Esophagus squamous epithelium (tissue), 5 donors: ENCODE data around the gene VSIG4. TPM values are rescaled to one million over a fixed set of nuclear protein-coding genes. Genes with fewer than 3 reads are reported as not detected.

Experiments
- DNase-seq: peaks from one replicate; lab custom pipeline; 2025; lab: John Stamatoyannopoulos, UW
- H3K27ac ChIP-seq, 4 donors: fragments of 200-600 bp; sonication (generic); one replicate each; pipeline ENCODE4 v1.5.1; 2016 to 2019; ENCODE audit warnings: mild to moderate bottlenecking in 1 of 4
- H3K27me3 ChIP-seq, 4 donors: fragments of 200-600 bp; sonication (generic); 1 replicate in 3 of 4; 2 replicates in 1 of 4; pipeline versions ENCODE4 v1.5.1 to v1.6.0; 2017 to 2021; ENCODE audit warnings: antibody characterized with exemption in 1 of 4
- H3K36me3 ChIP-seq, 3 donors: fragments of 200-600 bp; sonication (generic); one replicate each; pipeline ENCODE4 v1.5.1; 2016 to 2019
- H3K4me1 ChIP-seq, 3 donors: fragments of 200-600 bp; sonication (generic); one replicate each; pipeline ENCODE4 v1.5.1; 2017 to 2019
- H3K4me3 ChIP-seq, 4 donors: fragments of 200-600 bp; sonication (generic); 1 replicate in 3 of 4; 2 replicates in 1 of 4; pipeline ENCODE4 v1.5.1; 2016 to 2019; ENCODE audit warnings: mild to moderate bottlenecking in 2 of 4, moderate library complexity in 1 of 4
- H3K9me3 ChIP-seq, 3 donors: fragments of 200-600 bp; sonication (generic); one replicate each; pipeline ENCODE4 v1.5.1; 2016 to 2019
- POLR2A ChIP-seq, 4 donors: fragments of 450-650 bp; IDR thresholded peaks; one replicate each; pipeline ENCODE4 v1.6.1; 2017; ENCODE audit warnings: antibody characterized with exemption in 4 of 4, mild to moderate bottlenecking in 4 of 4, moderate library complexity in 3 of 4
- WGBS, 2 donors: methylation state at CpG; one replicate each; pipeline ENCODE4 v1.1.5; 2018; 5-methylcytosine and 5-hydroxymethylcytosine counted together
- intact Hi-C: fragments of 100-400 bp; cut with DNase I; formaldehyde crosslinking; loops from one replicate; pipeline ENCODE4 v1.15.0; 2022
- total RNA-seq, 4 donors: library from RNA; depleted of rRNA; stranded (reverse); fragments of >200 nt; gene quantifications; one replicate each; pipeline ENCODE4 v1.1.0, GENCODE V29; 2016
- TF ChIP-seq, protein P1 (sequence below), 6 experiments: fragments of 450-650 bp in 4 of 6; fragments of 200-600 bp in 2 of 6; sonication (generic) in 2 of 6; IDR thresholded peaks; one replicate each; pipeline ENCODE4 v1.5.1; 2016 to 2019; ENCODE audit warnings: antibody characterized with exemption in 6 of 6, mild to moderate bottlenecking in 4 of 6, moderate library complexity in 4 of 6
- donor health status: DM: yes; HTN: yes; CAD: no.

The VSIG4 gene
- total RNA-seq, 4 donors from 2014 or later: 1.7 to 84.3 (median 45.4) TPM

DNA sequence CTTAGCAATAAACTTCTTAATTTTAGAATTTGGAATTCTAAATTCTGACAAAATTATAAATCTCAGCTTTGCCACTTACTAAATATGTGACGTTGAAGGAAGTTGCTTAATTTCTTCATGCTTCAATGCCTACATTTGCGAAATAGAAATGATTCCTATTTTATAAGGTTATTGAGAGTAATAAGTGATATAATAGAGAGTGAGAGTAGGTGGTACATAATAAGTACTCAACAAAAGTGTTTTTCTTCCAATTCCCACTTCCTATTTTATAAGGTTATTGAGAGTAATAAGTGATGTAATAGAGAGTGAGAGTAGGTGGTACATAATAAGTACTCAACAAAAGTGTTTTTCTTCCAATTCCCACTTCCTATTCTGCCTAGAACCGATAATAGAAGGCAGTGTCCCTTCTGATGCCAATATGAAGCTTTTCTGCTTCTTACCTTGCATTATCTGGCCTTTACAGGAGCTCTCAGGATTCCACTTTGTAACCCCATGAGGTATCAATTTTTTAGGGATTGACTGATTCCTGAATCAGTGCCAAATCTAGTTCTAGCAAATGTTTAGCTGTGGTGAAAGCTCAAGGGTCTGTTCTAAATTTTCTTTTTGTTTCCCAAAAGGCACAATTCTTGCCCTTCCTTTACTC, 31.4 kb downstream of the VSIG4 start:
- H3K4me1 ChIP-seq: no peaks in the 10 kb centered on the region
- DNase-seq: no peak
- H3K27ac ChIP-seq: no peak overlapping the region
- H3K27me3 ChIP-seq: no peaks in the 10 kb centered on the region
- no peaks in the 10 kb centered on the region for H3K36me3 ChIP-seq
- TF ChIP-seq, protein P1, sequence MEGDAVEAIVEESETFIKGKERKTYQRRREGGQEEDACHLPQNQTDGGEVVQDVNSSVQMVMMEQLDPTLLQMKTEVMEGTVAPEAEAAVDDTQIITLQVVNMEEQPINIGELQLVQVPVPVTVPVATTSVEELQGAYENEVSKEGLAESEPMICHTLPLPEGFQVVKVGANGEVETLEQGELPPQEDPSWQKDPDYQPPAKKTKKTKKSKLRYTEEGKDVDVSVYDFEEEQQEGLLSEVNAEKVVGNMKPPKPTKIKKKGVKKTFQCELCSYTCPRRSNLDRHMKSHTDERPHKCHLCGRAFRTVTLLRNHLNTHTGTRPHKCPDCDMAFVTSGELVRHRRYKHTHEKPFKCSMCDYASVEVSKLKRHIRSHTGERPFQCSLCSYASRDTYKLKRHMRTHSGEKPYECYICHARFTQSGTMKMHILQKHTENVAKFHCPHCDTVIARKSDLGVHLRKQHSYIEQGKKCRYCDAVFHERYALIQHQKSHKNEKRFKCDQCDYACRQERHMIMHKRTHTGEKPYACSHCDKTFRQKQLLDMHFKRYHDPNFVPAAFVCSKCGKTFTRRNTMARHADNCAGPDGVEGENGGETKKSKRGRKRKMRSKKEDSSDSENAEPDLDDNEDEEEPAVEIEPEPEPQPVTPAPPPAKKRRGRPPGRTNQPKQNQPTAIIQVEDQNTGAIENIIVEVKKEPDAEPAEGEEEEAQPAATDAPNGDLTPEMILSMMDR (IDR thresholded peaks at IDR 0.05): no peak
- no peak for TF ChIP-seq POLR2A (IDR thresholded peaks at IDR 0.05)
- 24 to 60% methylated on average over 3 of the region's 3 CpGs for WGBS, 2 donors
- no peaks in the 10 kb centered on the region for H3K9me3 ChIP-seq
- intact Hi-C loops: no loop called here
- no peak overlapping the region for H3K4me3 ChIP-seq

DNA sequence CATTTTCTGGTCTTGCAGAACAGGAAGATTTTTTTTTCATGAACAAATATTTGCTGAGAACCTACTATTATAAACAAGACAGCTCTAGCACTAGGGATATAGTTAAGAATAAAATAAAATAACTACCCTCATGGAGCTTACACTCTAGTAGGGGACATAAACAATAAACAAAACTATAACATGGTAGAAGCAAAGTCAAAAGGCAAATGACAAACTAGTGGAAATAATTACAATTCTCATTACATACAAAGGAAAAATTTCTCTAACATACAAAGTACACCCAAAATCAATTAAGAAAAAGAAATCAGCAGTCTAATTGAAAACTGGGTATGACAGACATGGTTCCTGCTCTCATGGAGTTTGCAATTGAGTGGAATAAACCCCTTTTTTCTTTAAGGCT, 32.0 kb downstream of the VSIG4 start:
- Histone ChIP-seq H3K27ac (no peak overlapping the region), H3K9me3 (no peaks in the 10 kb centered on the region), H3K4me1 (no peaks in the 10 kb centered on the region), H3K4me3 (no peak overlapping the region), H3K36me3 (no peaks in the 10 kb centered on the region), H3K27me3 (no peaks in the 10 kb centered on the region)
- DNase-seq: no peak
- intact Hi-C loops: no loop called here
- TF ChIP-seq, protein P1 (IDR thresholded peaks at IDR 0.05): no peak
- TF ChIP-seq POLR2A (IDR thresholded peaks at IDR 0.05): no peak

GRCh38 chrX:66005830-66006449, 33.9 kb downstream of the VSIG4 start:
- no peak for DNase-seq
- intact Hi-C loops: no loop called here
- 73 to 75% methylated on average over 4 of the region's 4 CpGs for WGBS, 2 donors
- no peak for TF ChIP-seq POLR2A (IDR thresholded peaks at IDR 0.05)
- TF ChIP-seq, protein P1 (IDR thresholded peaks at IDR 0.05): no peak
- H3K4me3 ChIP-seq: no peak overlapping the region
- H3K27ac ChIP-seq: no peak overlapping the region
- no peaks in the 10 kb centered on the region for H3K36me3 ChIP-seq
- H3K4me1 ChIP-seq: no peaks in the 10 kb centered on the region
- no peaks in the 10 kb centered on the region for H3K9me3 ChIP-seq
- no peaks in the 10 kb centered on the region for H3K27me3 ChIP-seq

DNA sequence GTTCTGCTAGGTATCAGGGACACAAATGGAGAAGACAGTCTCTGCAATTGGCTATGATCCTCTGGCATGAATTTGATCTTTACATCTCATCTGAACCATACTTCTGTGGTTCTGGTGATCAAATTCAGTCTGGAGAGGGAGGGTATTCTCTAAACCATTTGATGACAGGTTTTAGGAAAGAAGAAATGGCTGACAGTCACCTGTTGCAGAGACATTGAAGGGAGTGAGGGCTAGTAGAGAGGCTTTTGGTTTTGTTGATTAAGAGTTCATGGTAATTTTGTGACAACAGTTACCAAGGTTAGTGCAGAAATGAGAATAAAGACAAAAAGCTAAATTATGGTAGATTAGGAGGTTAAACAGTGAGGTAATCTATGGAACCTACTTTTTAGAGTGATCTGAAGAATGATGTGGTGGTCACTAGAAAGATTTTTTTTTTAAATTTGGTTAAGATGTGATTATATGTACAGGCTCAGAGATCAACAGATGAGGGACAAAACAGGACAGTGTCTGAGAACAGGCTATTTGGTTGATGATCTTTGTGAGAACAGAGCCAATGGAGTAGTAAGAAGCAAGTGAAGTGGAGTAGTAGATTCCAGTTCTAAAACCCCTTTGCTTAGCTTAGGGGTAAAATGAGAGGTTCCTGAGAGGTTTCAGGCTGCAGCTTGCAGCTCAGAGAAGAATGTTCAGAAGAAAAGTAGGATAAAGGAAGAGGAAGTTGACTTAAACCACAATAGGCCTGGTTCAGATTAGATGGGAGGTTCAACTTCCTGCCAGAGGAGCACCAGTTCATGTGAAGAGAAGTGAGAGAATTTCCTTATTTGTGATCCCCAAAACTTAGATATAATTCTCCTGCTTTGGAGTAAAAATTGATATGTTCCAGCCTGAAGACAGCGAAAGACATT, 34.7 kb downstream of the VSIG4 start:
- H3K27me3 ChIP-seq: no peaks in the 10 kb centered on the region
- H3K4me1 ChIP-seq: no peaks in the 10 kb centered on the region
- H3K9me3 ChIP-seq: no peaks in the 10 kb centered on the region
- WGBS, 2 donors: 50 to 84% methylated on average over 1 of the region's 1 CpG
- no peak overlapping the region for H3K27ac ChIP-seq
- no peak overlapping the region for H3K4me3 ChIP-seq
- intact Hi-C loops: no loop called here
- TF ChIP-seq, protein P1 (IDR thresholded peaks at IDR 0.05): no peak
- TF ChIP-seq POLR2A (IDR thresholded peaks at IDR 0.05): no peak
- no peak for DNase-seq
- no peaks in the 10 kb centered on the region for H3K36me3 ChIP-seq
